OCI-LY7 (cell line): ENCODE measurements around the gene DEPDC1B.

Source experiments
- CTCF ChIP-seq: fragments of 200-600 bp; sonication (generic); conservative IDR thresholded peaks from 2 replicates; pipeline ENCODE4 v1.5.1; 2014; ENCODE audit warnings: mild to moderate bottlenecking, antibody characterized with exemption, low read length, moderate library complexity, mixed read lengths
- EZH2phosphoT487 ChIP-seq: fragments of 200-600 bp; sonication (generic); IDR thresholded peaks from 2 replicates; pipeline ENCODE4 v1.6.1; 2018; ENCODE audit warnings: low read depth, borderline replicate concordance, mild to moderate bottlenecking, mixed run types, antibody characterized with exemption, low read length, moderate library complexity, mixed read lengths

DNA sequence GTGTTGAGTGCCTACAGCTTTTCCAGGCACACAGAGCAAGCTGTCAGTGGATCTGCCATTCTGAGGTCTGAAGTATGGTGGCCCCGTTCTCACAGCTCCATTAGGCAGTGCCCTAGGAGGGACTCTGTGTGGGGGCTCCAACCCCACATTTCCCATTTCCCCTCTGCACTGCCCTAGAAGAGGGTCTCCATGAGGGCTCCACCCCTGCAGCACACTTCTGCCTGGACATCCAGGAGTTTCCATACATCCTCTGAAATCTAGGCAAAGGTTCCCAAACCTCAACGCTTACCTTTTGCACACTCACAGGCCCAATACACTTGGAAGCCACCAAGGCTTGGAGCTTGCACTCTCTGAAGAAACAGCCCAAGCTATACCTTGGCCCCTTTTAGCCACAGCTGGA, 131.3 kb downstream of the DEPDC1B start:
- TF ChIP-seq CTCF (no peak), EZH2phosphoT487 (no peak)
